HG03432 (cell line): ENCODE data around the gene USP9Y.
A peak's percentile ranks its signal among the peaks of the same experiment; 100 is the strongest.
"Not testable (repeated sequence)": the region's sequence is repeated elsewhere in the genome, so short reads cannot be mapped to it uniquely, and the experiment has no call there.

Experiments used
- ATAC-seq: cut with Tn5 transposase; IDR thresholded peaks from one replicate; pipeline ENCODE4 v1.9.1; 2021; ENCODE audit warnings: mild to moderate bottlenecking, moderate library complexity; ENCODE audit not compliant: unreplicated experiment

USP9Y gene

GRCh38 chrY:12701181-12701695, at the start of gene USP9Y:
USP9Y (plus strand) TSS chrY:12701231; CDS start chrY:12709448, 8,217 bp downstream.
- ATAC-seq: no peak

GRCh38 chrY:12651621-12652036, 49.4 kb upstream of the USP9Y start:
- ATAC-seq: no peak

GRCh38 chrY:12661745-12662681, 39.0 kb upstream of the USP9Y start:
- ATAC-seq: peak; percentile 82

GRCh38 chrY:12662745-12663591, 38.1 kb upstream of the USP9Y start:
- peak; percentile 42 for ATAC-seq

GRCh38 chrY:12663845-12664244, 37.2 kb upstream of the USP9Y start:
- ATAC-seq: not testable (repeated sequence)

GRCh38 chrY:12678111-12678510, 22.9 kb upstream of the USP9Y start:
- no peak for ATAC-seq

- no peak for ATAC-seq
Observed at GRCh38 chrY:12681535-12681934, 19.5 kb upstream of the USP9Y start.

- ATAC-seq: no peak
Observed at GRCh38 chrY:12688337-12688736, 12.7 kb upstream of the USP9Y start.

- ATAC-seq: no peak
Observed at GRCh38 chrY:12700087-12700486, 944 bp upstream of the USP9Y start.

- no peak for ATAC-seq
Observed at GRCh38 chrY:12702174-12702573, 1.1 kb downstream of the USP9Y start.

- ATAC-seq: no peak
Observed at GRCh38 chrY:12710460-12710859, 9.4 kb downstream of the USP9Y start.

- no peak for ATAC-seq
Observed at GRCh38 chrY:12715376-12715775, 14.3 kb downstream of the USP9Y start.

- ATAC-seq: no peak
Observed at GRCh38 chrY:12729746-12730145, 28.7 kb downstream of the USP9Y start.

GRCh38 chrY:12733625-12734024, 32.6 kb downstream of the USP9Y start:
- peak; percentile 97 for ATAC-seq

- ATAC-seq: peak; percentile 6
Observed at GRCh38 chrY:12734051-12734450, 33.0 kb downstream of the USP9Y start.

GRCh38 chrY:12741414-12741813, 40.4 kb downstream of the USP9Y start:
- ATAC-seq: peak; percentile 59

- no peak for ATAC-seq
Observed at GRCh38 chrY:12742725-12743124, 41.7 kb downstream of the USP9Y start.

- ATAC-seq: no peak
Observed at GRCh38 chrY:12744091-12744490, 43.1 kb downstream of the USP9Y start.

- ATAC-seq: no peak
Observed at GRCh38 chrY:12749293-12749692, 48.3 kb downstream of the USP9Y start.

- ATAC-seq: no peak
Observed at GRCh38 chrY:12752856-12753255, 51.8 kb downstream of the USP9Y start.

- ATAC-seq: no peak
Observed at GRCh38 chrY:12756021-12756420, 55.0 kb downstream of the USP9Y start.
